Measurements from ENCODE around the gene SORCS2.

DNA sequence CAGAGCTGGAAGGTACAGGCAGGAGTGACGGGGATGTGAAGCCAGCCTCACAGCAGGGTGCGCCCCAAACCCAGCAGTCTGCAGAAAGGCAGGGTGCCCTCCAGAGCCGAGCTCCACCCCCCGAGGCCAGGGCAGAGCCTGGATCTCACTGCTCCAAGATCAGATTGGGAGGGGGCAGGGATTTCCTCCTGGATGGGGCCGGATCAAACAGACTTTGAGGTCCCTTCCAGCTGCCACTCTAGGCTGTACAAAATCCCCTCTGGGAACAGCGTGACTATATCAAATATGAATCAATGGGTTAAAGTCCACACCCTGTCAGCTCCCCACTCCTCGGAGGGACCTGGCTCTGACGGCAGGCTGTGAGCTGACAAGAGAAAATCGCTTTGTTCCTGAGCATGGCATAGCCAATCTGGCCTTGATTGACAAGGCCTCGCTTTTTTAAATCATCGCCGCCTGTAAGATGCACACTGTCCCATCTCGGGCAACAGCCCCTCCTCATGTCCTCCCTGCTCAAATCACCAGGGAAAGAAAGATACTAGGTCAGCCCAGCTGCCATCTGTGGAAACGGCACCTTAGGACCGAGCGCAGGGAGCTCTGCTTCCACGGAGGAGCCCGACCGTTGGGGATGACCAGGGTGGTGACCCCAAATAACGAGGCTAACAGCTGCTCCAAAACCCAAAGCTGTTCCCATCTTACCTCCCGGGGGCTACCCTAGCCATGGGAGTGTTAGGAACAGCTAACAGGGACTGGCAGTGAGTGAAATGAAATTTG, 202.5 kb downstream of the SORCS2 start:
- TF ChIP-seq, protein P1, sequence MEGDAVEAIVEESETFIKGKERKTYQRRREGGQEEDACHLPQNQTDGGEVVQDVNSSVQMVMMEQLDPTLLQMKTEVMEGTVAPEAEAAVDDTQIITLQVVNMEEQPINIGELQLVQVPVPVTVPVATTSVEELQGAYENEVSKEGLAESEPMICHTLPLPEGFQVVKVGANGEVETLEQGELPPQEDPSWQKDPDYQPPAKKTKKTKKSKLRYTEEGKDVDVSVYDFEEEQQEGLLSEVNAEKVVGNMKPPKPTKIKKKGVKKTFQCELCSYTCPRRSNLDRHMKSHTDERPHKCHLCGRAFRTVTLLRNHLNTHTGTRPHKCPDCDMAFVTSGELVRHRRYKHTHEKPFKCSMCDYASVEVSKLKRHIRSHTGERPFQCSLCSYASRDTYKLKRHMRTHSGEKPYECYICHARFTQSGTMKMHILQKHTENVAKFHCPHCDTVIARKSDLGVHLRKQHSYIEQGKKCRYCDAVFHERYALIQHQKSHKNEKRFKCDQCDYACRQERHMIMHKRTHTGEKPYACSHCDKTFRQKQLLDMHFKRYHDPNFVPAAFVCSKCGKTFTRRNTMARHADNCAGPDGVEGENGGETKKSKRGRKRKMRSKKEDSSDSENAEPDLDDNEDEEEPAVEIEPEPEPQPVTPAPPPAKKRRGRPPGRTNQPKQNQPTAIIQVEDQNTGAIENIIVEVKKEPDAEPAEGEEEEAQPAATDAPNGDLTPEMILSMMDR (IDR thresholded peaks at IDR 0.05), result no peak
- no peak for TF ChIP-seq POLR2A (IDR thresholded peaks at IDR 0.05)
